MM.1S (cell line): ENCODE measurements around the gene RNLS.
"Not testable (repeated sequence)": the region's sequence is repeated elsewhere in the genome, so short reads cannot be mapped to it uniquely, and the experiment has no call there.

Experiments used
- EZH2 ChIP-seq: fragments of 300-600 bp; sonication (generic); optimal IDR thresholded peaks from 2 replicates; pipeline ENCODE3; 2017; ENCODE audit warnings: low read depth, mild to moderate bottlenecking, antibody characterized with exemption, low read length, mixed read lengths
- TF ChIP-seq, protein P1 (sequence below): fragments of 300-600 bp; sonication (generic); IDR thresholded peaks from 2 replicates; pipeline ENCODE4 v1.5.1; 2016; ENCODE audit warnings: antibody characterized with exemption, low read length, mixed read lengths

DNA sequence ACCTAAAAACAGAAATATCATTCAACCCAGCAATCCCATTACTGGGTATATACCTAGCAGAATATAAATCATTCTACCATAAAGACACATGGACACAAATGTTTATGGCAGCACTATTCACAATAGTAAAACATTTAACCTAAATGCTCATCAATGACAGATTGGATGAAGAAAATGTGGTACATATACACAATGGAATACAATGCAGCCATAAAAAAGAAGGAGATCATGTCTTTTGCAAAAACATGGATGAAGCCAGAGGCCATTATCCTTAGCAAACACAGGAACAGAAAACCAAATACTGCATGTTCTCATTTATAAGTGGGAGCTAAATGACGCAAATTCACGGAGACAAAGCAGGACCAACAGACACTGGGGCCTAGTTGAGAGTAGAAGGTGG is 96.3 kb downstream of the RNLS start:
- TF ChIP-seq, protein P1, sequence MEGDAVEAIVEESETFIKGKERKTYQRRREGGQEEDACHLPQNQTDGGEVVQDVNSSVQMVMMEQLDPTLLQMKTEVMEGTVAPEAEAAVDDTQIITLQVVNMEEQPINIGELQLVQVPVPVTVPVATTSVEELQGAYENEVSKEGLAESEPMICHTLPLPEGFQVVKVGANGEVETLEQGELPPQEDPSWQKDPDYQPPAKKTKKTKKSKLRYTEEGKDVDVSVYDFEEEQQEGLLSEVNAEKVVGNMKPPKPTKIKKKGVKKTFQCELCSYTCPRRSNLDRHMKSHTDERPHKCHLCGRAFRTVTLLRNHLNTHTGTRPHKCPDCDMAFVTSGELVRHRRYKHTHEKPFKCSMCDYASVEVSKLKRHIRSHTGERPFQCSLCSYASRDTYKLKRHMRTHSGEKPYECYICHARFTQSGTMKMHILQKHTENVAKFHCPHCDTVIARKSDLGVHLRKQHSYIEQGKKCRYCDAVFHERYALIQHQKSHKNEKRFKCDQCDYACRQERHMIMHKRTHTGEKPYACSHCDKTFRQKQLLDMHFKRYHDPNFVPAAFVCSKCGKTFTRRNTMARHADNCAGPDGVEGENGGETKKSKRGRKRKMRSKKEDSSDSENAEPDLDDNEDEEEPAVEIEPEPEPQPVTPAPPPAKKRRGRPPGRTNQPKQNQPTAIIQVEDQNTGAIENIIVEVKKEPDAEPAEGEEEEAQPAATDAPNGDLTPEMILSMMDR, result not testable (repeated sequence)
- TF ChIP-seq EZH2, result not testable (repeated sequence)
